GM23338 (cell line): ENCODE results near the gene HPDL.

Experiments
- CREB1 ChIP-seq: fragments of 250-450 bp; sonication (Bioruptor Pico); IDR thresholded peaks from 2 replicates; pipeline ENCODE4 v1.5.0; 2020; ENCODE audit warnings: low read depth, mild to moderate bottlenecking, moderate library complexity
- CTCF ChIP-seq, 2 experiments: fragments of 200-600 bp in 1 of 2; sonication (generic) in 1 of 2; conservative IDR thresholded peaks; 2 replicates each; pipeline versions ENCODE4 v1.5.1 to v1.6.1; 2016 to 2017; ENCODE audit warnings: antibody characterized with exemption in 2 of 2, low read depth in 2 of 2, mild to moderate bottlenecking in 2 of 2, moderate library complexity in 1 of 2
- ETS1 ChIP-seq: IDR thresholded peaks from 2 replicates; pipeline ENCODE4 v1.6.1; 2016; ENCODE audit warnings: antibody characterized with exemption
- EZH2 ChIP-seq: fragments of 200-600 bp; sonication (generic); IDR thresholded peaks from one replicate; pipeline ENCODE4 v1.8.0; 2017; ENCODE audit warnings: antibody characterized with exemption, mild to moderate bottlenecking, low read depth; ENCODE audit not compliant: unreplicated experiment
- EZH2phosphoT487 ChIP-seq: fragments of 200-600 bp; sonication (generic); IDR thresholded peaks from one replicate; pipeline ENCODE4 v1.8.1; 2018; ENCODE audit warnings: antibody characterized with exemption; ENCODE audit not compliant: unreplicated experiment
- JUNB ChIP-seq: IDR thresholded peaks from one replicate; pipeline ENCODE4 v1.6.1; 2016; ENCODE audit warnings: antibody characterized with exemption; ENCODE audit not compliant: unreplicated experiment
- NANOG ChIP-seq: IDR thresholded peaks from 2 replicates; pipeline ENCODE4 v1.6.1; 2016; ENCODE audit warnings: antibody characterized with exemption, borderline replicate concordance
- POLR2AphosphoS5 ChIP-seq: IDR thresholded peaks from 2 replicates; pipeline ENCODE4 v1.6.1; 2016; ENCODE audit warnings: antibody characterized with exemption, low read depth
- REST ChIP-seq: IDR thresholded peaks from one replicate; pipeline ENCODE4 v1.6.1; 2018; ENCODE audit warnings: antibody characterized with exemption; ENCODE audit not compliant: unreplicated experiment
- STAT1 ChIP-seq: IDR thresholded peaks from one replicate; pipeline ENCODE4 v1.6.1; 2016; ENCODE audit warnings: antibody characterized with exemption; ENCODE audit not compliant: unreplicated experiment
- ZNF114 ChIP-seq: fragments of 250-450 bp; sonication (Bioruptor Pico); IDR thresholded peaks from 2 replicates; pipeline ENCODE4 v1.5.0; 2020; ENCODE audit warnings: mild to moderate bottlenecking, moderate library complexity
- ZNF331 ChIP-seq: fragments of 250-450 bp; sonication (Bioruptor Pico); IDR thresholded peaks from 2 replicates; pipeline ENCODE4 v1.5.0; 2020; ENCODE audit warnings: low read depth, mild to moderate bottlenecking, moderate library complexity
- ZNF462 ChIP-seq: fragments of 250-450 bp; sonication (Bioruptor Pico); IDR thresholded peaks from 2 replicates; pipeline ENCODE4 v1.5.0; 2020; ENCODE audit warnings: mild to moderate bottlenecking, moderate library complexity

- no peak for TF ChIP-seq CTCF (conservative IDR thresholded peaks at IDR 0.05; ENCODE audit: low read depth in 2 of 2)
- no peak for TF ChIP-seq POLR2AphosphoS5
- no peak for TF ChIP-seq JUNB
- no peak for TF ChIP-seq EZH2
- no peak for TF ChIP-seq CREB1 (CRISPR knock-in tag)
- TF ChIP-seq REST = no peak
- TF ChIP-seq EZH2phosphoT487 = no peak
- TF ChIP-seq NANOG = no peak
- no peak for TF ChIP-seq ZNF462 (CRISPR knock-in tag)
- TF ChIP-seq ETS1 = no peak
- TF ChIP-seq STAT1 = no peak
- TF ChIP-seq ZNF114 (CRISPR knock-in tag) = no peak
- TF ChIP-seq ZNF331 (CRISPR knock-in tag) = no peak
Observed at GRCh38 chr1:45328680-45329079, 2.0 kb downstream of the HPDL start.
